WTC11 (cell line): ENCODE data around the gene STON2. TPM values are rescaled to one million over a fixed set of nuclear protein-coding genes. Genes with fewer than 3 reads are reported as not detected.

Source experiments
- ATAC-seq: fragments of 200-7000 bp; cut with Tn5 transposase; 2 replicates; pipeline ENCODE4 v1.10.0; 2021; ENCODE audit warnings: mild to moderate bottlenecking, moderate library complexity
- CTCF ChIA-PET: fragments of 300-600 bp; sonication (Branson Sonifier 250); formaldehyde crosslinking; loops from one replicate; lab custom pipeline; 2021; ENCODE audit warnings: antibody characterized with exemption; lab: Charles Lee
- POLR2A ChIA-PET: fragments of 350-600 bp; sonication (Branson Sonifier 250); formaldehyde crosslinking; loops from one replicate; lab custom pipeline; 2021; ENCODE audit warnings: antibody characterized with exemption; lab: Charles Lee
- DNase-seq: peaks from one replicate; pipeline ENCODE4 v3.0.0; 2021; ENCODE audit warnings: low spot score
- H3K27ac Mint-ChIP-seq: 2 replicates; pipeline ENCODE4 v1.8.0; 2021; ENCODE audit warnings: mixed read lengths
- H3K27me3 Mint-ChIP-seq: 2 replicates; pipeline ENCODE4 v1.8.0; 2021; ENCODE audit warnings: low read depth, mild to moderate bottlenecking, moderate library complexity, mixed read lengths
- H3K36me3 Mint-ChIP-seq: 2 replicates; pipeline ENCODE4 v1.8.0; 2021; ENCODE audit warnings: mixed read lengths
- H3K4me1 Mint-ChIP-seq: 2 replicates; pipeline ENCODE4 v1.8.0; 2022; ENCODE audit warnings: mixed read lengths
- H3K4me3 Mint-ChIP-seq: 2 replicates; pipeline ENCODE4 v1.8.0; 2021; ENCODE audit warnings: mild to moderate bottlenecking, moderate library complexity, mixed read lengths
- H3K9me3 Mint-ChIP-seq: 2 replicates; pipeline ENCODE4 v1.8.0; 2021; ENCODE audit warnings: mixed read lengths
- AFF4 ChIP-seq: sonication (generic); formaldehyde crosslinking; IDR thresholded peaks from 2 replicates; pipeline ENCODE4 v1.8.1; 2023; ENCODE audit warnings: mild to moderate bottlenecking, missing genetic modification reagents, borderline replicate concordance
- AR ChIP-seq: fragments of 250-450 bp; sonication (Bioruptor Pico); IDR thresholded peaks from 2 replicates; pipeline ENCODE4 v1.9.0; 2021; ENCODE audit warnings: mild to moderate bottlenecking
- FOXP1 ChIP-seq: sonication (generic); formaldehyde crosslinking; IDR thresholded peaks from 2 replicates; pipeline ENCODE4 v1.8.0; 2022; ENCODE audit warnings: missing genetic modification reagents, mild to moderate bottlenecking, moderate library complexity, borderline replicate concordance
- GRHL2 ChIP-seq: fragments of 250-450 bp; sonication (Bioruptor Pico); IDR thresholded peaks from 2 replicates; pipeline ENCODE4 v1.8.0; 2022; ENCODE audit warnings: mild to moderate bottlenecking, moderate library complexity; ENCODE audit not compliant: insufficient replicate concordance, severe bottlenecking
- GTF2I ChIP-seq: fragments of 250-450 bp; sonication (Bioruptor Pico); conservative IDR thresholded peaks from 2 replicates; pipeline ENCODE4 v1.4.0; 2021; ENCODE audit warnings: mild to moderate bottlenecking
- IRF2 ChIP-seq: sonication (generic); formaldehyde crosslinking; IDR thresholded peaks from 2 replicates; pipeline ENCODE4 v1.8.0; 2022; ENCODE audit warnings: low read depth, missing genetic modification reagents, borderline replicate concordance
- JUN ChIP-seq: sonication (generic); formaldehyde crosslinking; IDR thresholded peaks from 2 replicates; pipeline ENCODE4 v1.8.0; 2023; ENCODE audit warnings: mild to moderate bottlenecking, missing genetic modification reagents
- KAT7 ChIP-seq: sonication (generic); formaldehyde crosslinking; IDR thresholded peaks from 2 replicates; pipeline ENCODE4 v1.8.1; 2023; ENCODE audit warnings: missing genetic modification reagents, mild to moderate bottlenecking, borderline replicate concordance
- MLX ChIP-seq: sonication (generic); formaldehyde crosslinking; IDR thresholded peaks from 2 replicates; pipeline ENCODE4 v1.8.1; 2023; ENCODE audit warnings: mild to moderate bottlenecking, missing genetic modification reagents, moderate library complexity
- NR1H2 ChIP-seq: sonication (generic); formaldehyde crosslinking; IDR thresholded peaks from 2 replicates; pipeline ENCODE4 v1.9.0; 2021; ENCODE audit warnings: mild to moderate bottlenecking, moderate library complexity, missing genetic modification reagents
- NR2C2 ChIP-seq: sonication (generic); formaldehyde crosslinking; IDR thresholded peaks from 2 replicates; pipeline ENCODE4 v1.8.0; 2022; ENCODE audit warnings: mild to moderate bottlenecking, missing genetic modification reagents
- OVOL2 ChIP-seq: fragments of 250-450 bp; sonication (Bioruptor Pico); IDR thresholded peaks from 2 replicates; pipeline ENCODE4 v1.9.0; 2021; ENCODE audit warnings: mild to moderate bottlenecking, borderline replicate concordance
- PRRX2 ChIP-seq: fragments of 250-450 bp; sonication (Bioruptor Pico); IDR thresholded peaks from 2 replicates; pipeline ENCODE4 v1.8.0; 2021; ENCODE audit warnings: mild to moderate bottlenecking
- RORB ChIP-seq: fragments of 250-450 bp; sonication (Bioruptor Pico); IDR thresholded peaks from 2 replicates; pipeline ENCODE4 v1.9.0; 2021; ENCODE audit warnings: mild to moderate bottlenecking
- SOX15 ChIP-seq: fragments of 250-450 bp; sonication (Bioruptor Pico); IDR thresholded peaks from 2 replicates; pipeline ENCODE4 v1.9.0; 2021; ENCODE audit warnings: mild to moderate bottlenecking
- TCF7 ChIP-seq: sonication (generic); formaldehyde crosslinking; IDR thresholded peaks from 2 replicates; pipeline ENCODE4 v1.8.0; 2022; ENCODE audit warnings: mild to moderate bottlenecking, low read depth, missing genetic modification reagents, moderate library complexity
- TEAD4 ChIP-seq: sonication (generic); formaldehyde crosslinking; IDR thresholded peaks from 2 replicates; pipeline ENCODE4 v1.8.0; 2022; ENCODE audit warnings: mild to moderate bottlenecking, missing genetic modification reagents
- TP53 ChIP-seq: sonication (generic); formaldehyde crosslinking; IDR thresholded peaks from 2 replicates; pipeline ENCODE4 v1.8.1; 2023; ENCODE audit warnings: mild to moderate bottlenecking, missing genetic modification reagents
- ZBTB43 ChIP-seq: sonication (generic); formaldehyde crosslinking; IDR thresholded peaks from 2 replicates; pipeline ENCODE4 v1.8.1; 2023; ENCODE audit warnings: mild to moderate bottlenecking, missing genetic modification reagents
- ZNF219 ChIP-seq: sonication (generic); formaldehyde crosslinking; IDR thresholded peaks from 2 replicates; pipeline ENCODE4 v1.8.0; 2023; ENCODE audit warnings: missing genetic modification reagents, mild to moderate bottlenecking, borderline replicate concordance
- ZNF263 ChIP-seq: sonication (generic); formaldehyde crosslinking; IDR thresholded peaks from 2 replicates; pipeline ENCODE4 v1.8.1; 2022; ENCODE audit warnings: low read depth, mild to moderate bottlenecking, moderate library complexity, missing genetic modification reagents
- ZNF317 ChIP-seq: sonication (generic); formaldehyde crosslinking; IDR thresholded peaks from 2 replicates; pipeline ENCODE4 v1.8.1; 2023; ENCODE audit warnings: low read depth, mild to moderate bottlenecking, moderate library complexity, missing genetic modification reagents, borderline replicate concordance
- ZNF416 ChIP-seq: fragments of 250-450 bp; sonication (Bioruptor Pico); IDR thresholded peaks from 2 replicates; pipeline ENCODE4 v1.9.0; 2021; ENCODE audit warnings: mild to moderate bottlenecking, inconsistent platforms
- total RNA-seq: library from RNA; stranded (reverse); gene quantifications from 3 replicates; pipeline ENCODE4 v1.2.3, GENCODE V29; 2021

The STON2 gene
- total RNA-seq, 1 experiment from 2014 or later = 69.2 TPM

- TF ChIP-seq AFF4 (CRISPR knock-in tag) = no peak
- TF ChIP-seq ZNF317 (CRISPR knock-in tag) = no peak
- TF ChIP-seq ZNF263 = no peak
- TF ChIP-seq SOX15 (CRISPR knock-in tag) = no peak
- TF ChIP-seq MLX (CRISPR knock-in tag) = no peak
- TF ChIP-seq GTF2I (CRISPR knock-in tag) = no peak
- TF ChIP-seq JUN (CRISPR knock-in tag) = no peak
- no peak for TF ChIP-seq ZNF416 (CRISPR knock-in tag)
- no peak for TF ChIP-seq NR1H2 (CRISPR knock-in tag)
- TF ChIP-seq FOXP1 (CRISPR knock-in tag) = no peak
- TF ChIP-seq IRF2 (CRISPR knock-in tag) = no peak
Measured at GRCh38 chr14:81441626-81442134, 41.6 kb upstream of the STON2 start (continued).

- Mint-ChIP-seq H3K36me3 (no peaks in the 10 kb centered on the region), H3K27ac (no peak overlapping the region), H3K4me1 (peaks cover 11% of the 10 kb centered on the region), H3K4me3 (no peak overlapping the region), H3K9me3 (peaks cover 13% of the 10 kb centered on the region), H3K27me3 (peaks cover 29% of the 10 kb centered on the region)
- no peak for TF ChIP-seq AR (CRISPR knock-in tag)
- TF ChIP-seq PRRX2 (CRISPR knock-in tag) = no peak
- TF ChIP-seq MLX (CRISPR knock-in tag) = no peak
- no peak for TF ChIP-seq TCF7 (CRISPR knock-in tag)
- no peak for TF ChIP-seq TP53 (CRISPR knock-in tag)
- TF ChIP-seq ZNF219 (CRISPR knock-in tag) = no peak
- no peak for TF ChIP-seq RORB (CRISPR knock-in tag)
- TF ChIP-seq ZBTB43 (CRISPR knock-in tag) = no peak
- no peak for TF ChIP-seq OVOL2 (CRISPR knock-in tag)
- no peak for TF ChIP-seq KAT7
- TF ChIP-seq TEAD4 = no peak
- TF ChIP-seq GTF2I (CRISPR knock-in tag) = no peak
- TF ChIP-seq GRHL2 (CRISPR knock-in tag) = no peak
- TF ChIP-seq NR2C2 (CRISPR knock-in tag) = no peak
- ChIA-PET CTCF (no interaction called here), POLR2A (no interaction called here)
- DNase-seq (no peak), ATAC-seq (no peak)
Measured at GRCh38 chr14:81440041-81440440, 39.9 kb upstream of the STON2 start.
